Erythroblast (primary cell): ENCODE results near the gene MAP3K13.
"Not testable (repeated sequence)": the region's sequence is repeated elsewhere in the genome, so short reads cannot be mapped to it uniquely, and the experiment has no call there.

Experiments
- DNase-seq, 2 experiments: peaks; one replicate each; lab custom pipeline; 2025; lab: John Stamatoyannopoulos, UW
- GATA1 ChIP-seq: IDR thresholded peaks from 2 replicates; pipeline ENCODE4 v1.6.1; 2011; ENCODE audit warnings: low read depth, mild to moderate bottlenecking, control low read depth, low read length, moderate library complexity
- POLR2A ChIP-seq: IDR thresholded peaks from 2 replicates; pipeline ENCODE4 v1.6.1; 2011; ENCODE audit warnings: mild to moderate bottlenecking, low read length

MAP3K13 gene

DNA sequence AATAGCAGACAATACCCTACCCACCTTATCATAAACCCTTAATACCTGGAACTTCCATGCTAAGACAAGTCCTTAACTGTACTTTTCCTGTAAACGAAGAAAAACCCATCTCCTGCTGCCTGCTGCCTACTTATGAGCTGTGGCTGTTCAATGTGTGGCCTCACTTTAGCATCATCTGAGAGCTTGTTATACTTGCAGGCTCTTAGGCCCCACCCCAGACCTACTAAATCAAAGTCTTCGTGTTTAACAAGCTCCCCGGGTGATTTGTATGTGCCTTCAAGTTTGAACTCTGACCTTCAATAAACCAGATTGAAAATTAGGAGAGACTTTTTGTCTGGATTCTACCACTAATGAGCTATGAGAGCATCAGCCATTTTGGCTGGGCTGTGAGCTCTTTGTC is 106.6 kb downstream of the MAP3K13 start:
- no peak for DNase-seq
- no peak for TF ChIP-seq GATA1
- no peak for TF ChIP-seq POLR2A

DNA sequence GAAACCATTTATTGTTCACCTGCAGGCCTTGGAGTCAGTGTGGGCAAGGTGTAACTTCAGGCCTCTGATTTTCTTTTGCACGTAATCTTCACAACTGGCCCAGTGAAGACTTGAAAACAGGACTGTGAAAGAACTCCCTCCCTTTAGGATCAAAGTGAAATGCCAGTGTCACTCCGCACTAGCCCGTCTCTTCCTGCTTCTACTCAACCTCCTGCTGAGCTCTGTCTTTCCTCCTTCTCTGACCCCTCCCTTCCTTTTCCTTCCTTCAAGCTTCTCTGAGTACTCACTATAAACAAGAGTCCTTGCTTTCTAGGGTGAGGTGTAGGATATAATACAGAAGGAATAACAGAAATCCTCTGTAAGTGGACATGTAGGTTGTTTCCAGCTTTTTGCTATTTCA is 107.4 kb downstream of the MAP3K13 start:
- TF ChIP-seq GATA1 (no peak), POLR2A (no peak)
- no peak for DNase-seq

DNA sequence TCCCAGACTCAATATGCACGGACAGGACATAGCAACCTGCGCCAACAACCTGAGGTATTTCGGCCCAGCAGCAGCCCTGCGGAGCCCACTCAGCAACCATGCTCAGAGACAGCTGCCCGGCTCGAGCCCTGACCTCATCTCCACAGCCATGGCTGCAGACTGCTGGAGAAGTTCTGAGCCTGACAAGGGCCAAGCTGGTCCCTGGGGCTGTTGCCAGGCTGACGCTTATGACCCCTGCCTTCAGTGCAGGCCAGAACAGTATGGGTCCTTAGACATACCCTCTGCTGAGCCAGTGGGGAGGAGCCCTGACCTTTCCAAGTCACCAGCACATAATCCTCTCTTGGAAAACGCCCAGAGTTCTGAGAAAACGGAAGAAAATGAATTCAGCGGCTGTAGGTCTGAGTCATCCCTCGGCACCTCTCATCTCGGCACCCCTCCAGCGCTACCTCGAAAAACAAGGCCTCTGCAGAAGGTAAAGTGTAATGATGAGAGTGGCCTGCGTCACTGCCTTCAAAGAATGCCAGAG is 110.4 kb downstream of the MAP3K13 start:
- no peak for DNase-seq
- no peak for TF ChIP-seq GATA1
- no peak for TF ChIP-seq POLR2A

DNA sequence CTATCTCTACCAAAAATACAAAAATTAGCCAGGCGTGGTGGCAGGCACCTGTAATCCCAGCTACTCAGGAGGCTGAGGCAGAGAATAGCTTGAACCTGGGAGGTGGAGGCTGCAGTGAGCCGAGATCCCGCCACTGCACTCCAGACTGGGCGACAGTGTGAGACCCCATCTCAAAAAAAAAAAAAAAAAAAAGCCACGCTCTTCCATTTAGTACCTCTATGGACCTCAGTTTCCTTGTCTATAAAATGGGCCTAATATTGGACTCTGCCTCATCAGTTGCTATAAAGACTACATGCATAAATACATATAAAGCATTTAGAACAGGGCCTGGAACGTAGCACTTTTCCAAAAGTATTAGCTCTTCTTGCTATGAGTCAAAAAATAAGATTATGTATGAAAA is 112.0 kb downstream of the MAP3K13 start:
- DNase-seq = not testable (repeated sequence)

DNA sequence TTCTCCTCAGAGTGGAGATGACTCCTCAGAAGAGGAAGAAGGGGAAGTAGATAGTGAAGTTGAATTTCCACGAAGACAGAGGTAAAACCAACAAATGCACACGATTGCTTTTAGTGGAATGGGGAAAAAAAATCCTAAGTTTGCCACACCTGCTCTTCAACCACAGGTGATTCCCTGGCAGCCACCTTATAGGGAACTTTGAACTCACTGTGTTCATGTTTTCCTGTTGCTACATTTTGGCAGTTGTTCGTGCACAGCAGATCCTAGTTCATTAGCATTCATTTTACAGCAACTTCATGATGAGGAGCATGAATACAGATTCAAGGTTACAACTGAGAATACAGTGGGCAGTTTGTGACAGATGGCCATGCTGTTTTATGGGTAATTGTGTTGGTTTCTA is 114.4 kb downstream of the MAP3K13 start:
- DNase-seq = no peak
- TF ChIP-seq POLR2A (no peak), GATA1 (no peak)

DNA sequence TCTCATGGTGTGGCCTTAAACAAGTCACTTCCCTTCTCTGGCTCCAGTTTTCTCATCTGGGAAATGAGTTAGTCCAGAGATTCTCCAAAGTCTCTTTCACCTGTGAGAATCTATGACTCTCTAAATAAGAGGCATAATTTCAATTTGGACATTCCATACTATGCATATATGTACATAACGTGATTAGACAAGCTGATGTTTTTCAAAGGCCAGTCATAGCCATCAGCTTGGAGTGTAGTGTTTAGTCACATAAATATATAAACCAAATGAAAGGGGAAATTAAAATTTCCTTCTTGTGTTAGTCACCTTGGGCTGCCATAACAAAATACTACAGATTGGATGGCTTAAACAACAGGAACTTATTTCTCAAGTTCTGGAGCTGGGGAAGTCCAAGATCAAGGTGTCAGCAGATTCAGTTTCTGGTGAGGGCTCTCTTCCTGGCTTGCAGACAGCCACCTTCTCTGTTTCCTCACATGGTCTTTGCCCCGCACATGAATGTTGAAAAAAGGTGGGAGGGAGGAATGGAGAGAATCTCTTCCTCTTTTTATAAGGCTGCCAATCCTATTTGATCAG is 116.5 kb downstream of the MAP3K13 start:
- no peak for TF ChIP-seq GATA1
- TF ChIP-seq POLR2A = no peak
- no peak for DNase-seq

- DNase-seq = no peak
- TF ChIP-seq GATA1 (no peak), POLR2A (no peak)
These were observed 121.4 kb downstream of the MAP3K13 start for GRCh38 chr3:185484296-185484695.

GRCh38 chr3:185486394-185486793 is 123.5 kb downstream of the MAP3K13 start:
- no peak for DNase-seq

GRCh38 chr3:185488465-185488864 is 125.5 kb downstream of the MAP3K13 start:
- no peak for DNase-seq
- TF ChIP-seq POLR2A (no peak), GATA1 (no peak)

More at GRCh38 chr3:185486394-185486793, 123.5 kb downstream of the MAP3K13 start:
- no peak for TF ChIP-seq GATA1
- no peak for TF ChIP-seq POLR2A

- no peak for TF ChIP-seq GATA1
- no peak for TF ChIP-seq POLR2A
- no peak for DNase-seq
These were observed 126.5 kb downstream of the MAP3K13 start for GRCh38 chr3:185489462-185489861.

DNA sequence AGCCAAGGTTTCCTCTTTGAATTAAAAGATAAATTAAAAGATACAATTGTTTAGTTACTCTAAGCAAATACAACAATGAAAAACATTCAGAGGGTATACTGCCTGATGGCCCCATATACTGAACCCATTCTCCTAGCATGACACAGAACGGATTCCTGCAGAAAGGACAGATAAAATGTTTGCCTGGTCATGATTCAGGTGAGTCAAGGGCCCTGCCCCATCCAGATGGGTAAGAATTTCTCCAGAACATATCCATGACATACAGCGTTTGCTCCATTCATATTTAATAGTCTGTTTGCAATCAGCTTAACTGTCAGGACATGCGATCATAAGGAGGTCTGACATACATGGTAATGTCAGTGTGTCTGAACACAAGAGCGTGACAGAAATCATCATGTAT is 127.3 kb downstream of the MAP3K13 start:
- TF ChIP-seq POLR2A (no peak), GATA1 (no peak)
- no peak for DNase-seq

DNA sequence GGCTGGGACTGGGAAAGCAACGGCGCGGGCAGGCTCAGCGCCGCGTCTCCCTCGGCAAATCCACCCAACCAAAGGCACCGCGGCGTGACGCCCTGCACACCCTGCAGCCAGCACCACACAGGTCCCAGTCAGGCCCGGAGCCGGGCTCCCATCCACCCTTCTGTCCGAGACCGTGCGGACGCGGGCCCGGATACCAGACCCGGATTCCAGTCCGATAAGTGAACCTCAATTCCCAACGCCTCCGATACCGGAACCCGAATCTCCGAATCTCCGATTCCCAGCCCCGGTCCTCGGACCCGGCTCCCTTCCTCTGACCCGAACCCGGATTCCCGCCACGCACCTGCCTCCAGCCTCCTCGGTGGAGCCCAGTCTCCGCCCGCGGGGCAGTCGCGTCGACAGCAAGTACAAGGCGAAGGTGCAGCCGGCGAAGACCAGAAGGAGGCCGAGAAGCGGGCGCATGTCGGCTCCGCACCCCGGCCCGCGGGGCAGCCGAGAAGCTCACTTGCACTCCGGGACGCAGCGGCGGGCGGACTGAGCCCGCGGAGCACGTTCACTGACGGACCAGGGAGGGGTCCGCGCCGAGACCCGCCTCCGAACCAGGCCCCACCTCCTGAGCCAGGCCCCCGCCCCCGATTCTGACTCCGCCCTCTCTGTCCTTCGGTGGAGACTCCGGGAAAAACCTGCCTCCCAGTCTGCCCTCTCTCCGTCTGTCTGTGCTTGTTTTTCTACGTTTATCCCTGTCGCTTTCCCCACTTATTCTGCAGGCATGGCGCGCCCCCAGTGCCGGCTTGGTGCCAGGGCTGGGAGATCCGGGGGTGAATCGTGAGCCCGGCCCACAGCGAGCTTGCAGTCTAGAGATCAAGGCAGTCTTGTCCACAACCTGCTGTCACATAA is 135.8 kb downstream of the MAP3K13 start, which contains the start of gene TMEM41A:
TMEM41A (minus strand) TSS at position 533 of the 894 bp plus-strand sequence; CDS start at position 459, 74 bp downstream.
- peak; percentile 93 to 96 for DNase-seq
- TF ChIP-seq GATA1 = no peak
- peak; percentile 90 for TF ChIP-seq POLR2A

DNA sequence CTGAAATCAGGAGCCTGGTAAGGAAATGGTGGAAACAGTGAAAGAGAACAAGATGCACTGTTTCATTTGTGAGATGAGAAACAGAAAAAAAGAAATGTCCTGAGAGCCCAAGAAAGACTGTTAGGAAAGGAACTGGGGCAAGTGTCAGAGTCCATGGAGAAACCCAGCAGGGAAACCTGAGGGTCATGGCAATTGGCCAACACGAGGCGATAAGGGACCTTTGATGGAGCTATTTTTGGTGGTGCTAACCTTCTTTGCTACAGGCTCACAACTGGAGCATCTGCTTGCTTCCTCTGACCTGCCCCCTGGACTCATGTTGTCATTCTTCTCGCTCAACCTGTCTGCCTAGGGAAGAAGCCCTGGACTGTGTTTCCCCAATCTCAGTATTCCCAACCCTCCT is 140.1 kb downstream of the MAP3K13 start:
- TF ChIP-seq GATA1 (no peak), POLR2A (no peak)
- no peak for DNase-seq

GRCh38 chr3:185503521-185503920 is 140.6 kb downstream of the MAP3K13 start:
- TF ChIP-seq GATA1 = no peak
- DNase-seq = no peak
